H1 (cell line): ENCODE measurements around the gene AIRE. TPM values are rescaled to one million over a fixed set of nuclear protein-coding genes. Genes with fewer than 3 reads are reported as not detected.

ENCODE experiments used
- ASH2L ChIP-seq: fragments of 200-600, 300-600 bp; sonication (generic); IDR thresholded peaks from one replicate; pipeline ENCODE4 v1.7.1; 2017; ENCODE audit warnings: low read length
- CBX8 ChIP-seq: fragments of 300-800, 300-1000 bp; sonication (generic); IDR thresholded peaks from 2 replicates; pipeline ENCODE4 v1.7.1; 2016; ENCODE audit warnings: low read depth, low read length, borderline replicate concordance
- CEBPB ChIP-seq: IDR thresholded peaks from 2 replicates; pipeline ENCODE4 v1.6.1; 2012; ENCODE audit warnings: low read depth, low read length
- CHD2 ChIP-seq: IDR thresholded peaks from 2 replicates; pipeline ENCODE4 v1.6.1; 2012; ENCODE audit warnings: low read length, improper control_type of control experiment
- EGR1 ChIP-seq: IDR thresholded peaks from 2 replicates; pipeline ENCODE4 v1.6.1; 2011; ENCODE audit warnings: low read depth, low read length, borderline replicate concordance
- FOSL1 ChIP-seq: IDR thresholded peaks from 2 replicates; pipeline ENCODE4 v1.6.1; 2011; ENCODE audit warnings: mild to moderate bottlenecking, low read depth, low read length, moderate library complexity; ENCODE audit not compliant: insufficient read depth
- JUND ChIP-seq: IDR thresholded peaks from 2 replicates; pipeline ENCODE4 v1.6.1; 2011; ENCODE audit warnings: mild to moderate bottlenecking, improper control_type of control experiment, low read length
- RXRA ChIP-seq: IDR thresholded peaks from 2 replicates; pipeline ENCODE4 v1.6.1; 2011; ENCODE audit warnings: low read depth, mild to moderate bottlenecking, low read length, moderate library complexity; ENCODE audit not compliant: insufficient read depth
- SAP30 ChIP-seq: fragments of 300-600 bp; sonication (generic); IDR thresholded peaks from 2 replicates; pipeline ENCODE4 v1.7.1; 2012; ENCODE audit warnings: low read length, moderate library complexity, mild to moderate bottlenecking, inconsistent platforms; ENCODE audit not compliant: insufficient read depth, insufficient replicate concordance
- SIX5 ChIP-seq: IDR thresholded peaks from 2 replicates; pipeline ENCODE4 v1.6.1; 2011; ENCODE audit warnings: mild to moderate bottlenecking, low read depth, low read length
- TAF7 ChIP-seq: optimal IDR thresholded peaks from 2 replicates; pipeline ENCODE3; 2011; ENCODE audit warnings: low read depth, mild to moderate bottlenecking, inconsistent platforms, low read length, moderate library complexity, borderline replicate concordance
- TBP ChIP-seq: IDR thresholded peaks from 2 replicates; pipeline ENCODE4 v1.6.1; 2011; ENCODE audit warnings: low read depth, low read length, improper control_type of control experiment
- polyA plus RNA-seq, 7 experiments: library from polyadenylated mRNA; depleted of rRNA in 3 of 7; stranded (reverse) in 5 of 7; unstranded in 2 of 7; fragments of >200 nt in 5 of 7; fragments of 200-250 nt in 2 of 7; gene quantifications; 1 replicate in 5 of 7; 2 replicates in 1 of 7; 4 replicates in 1 of 7; pipeline versions ENCODE4 v1.2.1 to v1.2.3, GENCODE V29; 2011 to 2013; ENCODE audit warnings: missing spikeins in 2 of 7, mixed read lengths in 2 of 7
- total RNA-seq: library from RNA; stranded (reverse); fragmentation: NEBNext Ultra II Directional; extraction: Animal tissue kit (Norgen Biotek cat#: 25700); gene quantifications from 2 replicates; pipeline ENCODE4 v1.2.1, GENCODE V29; 2021
- TF ChIP-seq, protein P1 (sequence below): fragments of 300-600 bp; sonication (generic); IDR thresholded peaks from 2 replicates; pipeline ENCODE4 v1.7.1; 2012; ENCODE audit warnings: low read length, moderate library complexity, mild to moderate bottlenecking, inconsistent platforms; ENCODE audit not compliant: insufficient replicate concordance

The AIRE gene
- total and polyA plus RNA-seq, 2 of the 8 experiments (the other 6 are each of a cell fraction or from before 2014, with no cell fraction given) = 0.09 TPM; not detected in 1

DNA sequence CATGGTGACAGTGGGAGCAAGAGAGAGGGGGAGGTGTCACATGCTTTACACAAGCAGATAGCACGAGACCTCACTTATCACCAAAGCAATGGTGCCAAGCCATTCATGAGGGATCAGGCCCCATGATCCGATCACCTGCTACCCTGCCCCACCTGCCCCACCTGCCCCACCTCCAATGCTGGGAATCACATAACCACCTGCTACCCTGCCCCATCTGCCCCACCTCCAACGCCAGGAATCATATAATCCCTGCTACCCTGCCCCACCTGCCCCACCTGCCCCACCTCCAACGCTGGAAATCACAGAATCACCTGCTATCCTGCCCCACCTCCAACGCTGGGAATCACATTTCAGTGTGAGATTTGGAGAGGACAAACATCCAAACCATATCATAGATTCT is 10.6 kb upstream of the AIRE start (continued):
- TF ChIP-seq, protein P1, sequence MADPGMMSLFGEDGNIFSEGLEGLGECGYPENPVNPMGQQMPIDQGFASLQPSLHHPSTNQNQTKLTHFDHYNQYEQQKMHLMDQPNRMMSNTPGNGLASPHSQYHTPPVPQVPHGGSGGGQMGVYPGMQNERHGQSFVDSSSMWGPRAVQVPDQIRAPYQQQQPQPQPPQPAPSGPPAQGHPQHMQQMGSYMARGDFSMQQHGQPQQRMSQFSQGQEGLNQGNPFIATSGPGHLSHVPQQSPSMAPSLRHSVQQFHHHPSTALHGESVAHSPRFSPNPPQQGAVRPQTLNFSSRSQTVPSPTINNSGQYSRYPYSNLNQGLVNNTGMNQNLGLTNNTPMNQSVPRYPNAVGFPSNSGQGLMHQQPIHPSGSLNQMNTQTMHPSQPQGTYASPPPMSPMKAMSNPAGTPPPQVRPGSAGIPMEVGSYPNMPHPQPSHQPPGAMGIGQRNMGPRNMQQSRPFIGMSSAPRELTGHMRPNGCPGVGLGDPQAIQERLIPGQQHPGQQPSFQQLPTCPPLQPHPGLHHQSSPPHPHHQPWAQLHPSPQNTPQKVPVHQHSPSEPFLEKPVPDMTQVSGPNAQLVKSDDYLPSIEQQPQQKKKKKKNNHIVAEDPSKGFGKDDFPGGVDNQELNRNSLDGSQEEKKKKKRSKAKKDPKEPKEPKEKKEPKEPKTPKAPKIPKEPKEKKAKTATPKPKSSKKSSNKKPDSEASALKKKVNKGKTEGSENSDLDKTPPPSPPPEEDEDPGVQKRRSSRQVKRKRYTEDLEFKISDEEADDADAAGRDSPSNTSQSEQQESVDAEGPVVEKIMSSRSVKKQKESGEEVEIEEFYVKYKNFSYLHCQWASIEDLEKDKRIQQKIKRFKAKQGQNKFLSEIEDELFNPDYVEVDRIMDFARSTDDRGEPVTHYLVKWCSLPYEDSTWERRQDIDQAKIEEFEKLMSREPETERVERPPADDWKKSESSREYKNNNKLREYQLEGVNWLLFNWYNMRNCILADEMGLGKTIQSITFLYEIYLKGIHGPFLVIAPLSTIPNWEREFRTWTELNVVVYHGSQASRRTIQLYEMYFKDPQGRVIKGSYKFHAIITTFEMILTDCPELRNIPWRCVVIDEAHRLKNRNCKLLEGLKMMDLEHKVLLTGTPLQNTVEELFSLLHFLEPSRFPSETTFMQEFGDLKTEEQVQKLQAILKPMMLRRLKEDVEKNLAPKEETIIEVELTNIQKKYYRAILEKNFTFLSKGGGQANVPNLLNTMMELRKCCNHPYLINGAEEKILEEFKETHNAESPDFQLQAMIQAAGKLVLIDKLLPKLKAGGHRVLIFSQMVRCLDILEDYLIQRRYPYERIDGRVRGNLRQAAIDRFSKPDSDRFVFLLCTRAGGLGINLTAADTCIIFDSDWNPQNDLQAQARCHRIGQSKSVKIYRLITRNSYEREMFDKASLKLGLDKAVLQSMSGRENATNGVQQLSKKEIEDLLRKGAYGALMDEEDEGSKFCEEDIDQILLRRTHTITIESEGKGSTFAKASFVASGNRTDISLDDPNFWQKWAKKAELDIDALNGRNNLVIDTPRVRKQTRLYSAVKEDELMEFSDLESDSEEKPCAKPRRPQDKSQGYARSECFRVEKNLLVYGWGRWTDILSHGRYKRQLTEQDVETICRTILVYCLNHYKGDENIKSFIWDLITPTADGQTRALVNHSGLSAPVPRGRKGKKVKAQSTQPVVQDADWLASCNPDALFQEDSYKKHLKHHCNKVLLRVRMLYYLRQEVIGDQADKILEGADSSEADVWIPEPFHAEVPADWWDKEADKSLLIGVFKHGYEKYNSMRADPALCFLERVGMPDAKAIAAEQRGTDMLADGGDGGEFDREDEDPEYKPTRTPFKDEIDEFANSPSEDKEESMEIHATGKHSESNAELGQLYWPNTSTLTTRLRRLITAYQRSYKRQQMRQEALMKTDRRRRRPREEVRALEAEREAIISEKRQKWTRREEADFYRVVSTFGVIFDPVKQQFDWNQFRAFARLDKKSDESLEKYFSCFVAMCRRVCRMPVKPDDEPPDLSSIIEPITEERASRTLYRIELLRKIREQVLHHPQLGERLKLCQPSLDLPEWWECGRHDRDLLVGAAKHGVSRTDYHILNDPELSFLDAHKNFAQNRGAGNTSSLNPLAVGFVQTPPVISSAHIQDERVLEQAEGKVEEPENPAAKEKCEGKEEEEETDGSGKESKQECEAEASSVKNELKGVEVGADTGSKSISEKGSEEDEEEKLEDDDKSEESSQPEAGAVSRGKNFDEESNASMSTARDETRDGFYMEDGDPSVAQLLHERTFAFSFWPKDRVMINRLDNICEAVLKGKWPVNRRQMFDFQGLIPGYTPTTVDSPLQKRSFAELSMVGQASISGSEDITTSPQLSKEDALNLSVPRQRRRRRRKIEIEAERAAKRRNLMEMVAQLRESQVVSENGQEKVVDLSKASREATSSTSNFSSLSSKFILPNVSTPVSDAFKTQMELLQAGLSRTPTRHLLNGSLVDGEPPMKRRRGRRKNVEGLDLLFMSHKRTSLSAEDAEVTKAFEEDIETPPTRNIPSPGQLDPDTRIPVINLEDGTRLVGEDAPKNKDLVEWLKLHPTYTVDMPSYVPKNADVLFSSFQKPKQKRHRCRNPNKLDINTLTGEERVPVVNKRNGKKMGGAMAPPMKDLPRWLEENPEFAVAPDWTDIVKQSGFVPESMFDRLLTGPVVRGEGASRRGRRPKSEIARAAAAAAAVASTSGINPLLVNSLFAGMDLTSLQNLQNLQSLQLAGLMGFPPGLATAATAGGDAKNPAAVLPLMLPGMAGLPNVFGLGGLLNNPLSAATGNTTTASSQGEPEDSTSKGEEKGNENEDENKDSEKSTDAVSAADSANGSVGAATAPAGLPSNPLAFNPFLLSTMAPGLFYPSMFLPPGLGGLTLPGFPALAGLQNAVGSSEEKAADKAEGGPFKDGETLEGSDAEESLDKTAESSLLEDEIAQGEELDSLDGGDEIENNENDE = no peak
- TF ChIP-seq TBP = no peak
- TF ChIP-seq FOSL1 = no peak
- no peak for TF ChIP-seq SIX5
- TF ChIP-seq SAP30 = no peak
- no peak for TF ChIP-seq CBX8
- TF ChIP-seq CHD2 = no peak
- TF ChIP-seq JUND = no peak
- TF ChIP-seq EGR1 = no peak
- no peak for TF ChIP-seq ASH2L
- no peak for TF ChIP-seq TAF7
- TF ChIP-seq CEBPB = no peak
- no peak for TF ChIP-seq RXRA
